IMR-90 (cell line): ENCODE results near the gene DENND1A. TPM values are rescaled to one million over a fixed set of nuclear protein-coding genes. Genes with fewer than 3 reads are reported as not detected.

ENCODE experiments used
- ATAC-seq: fragments of 200-7000 bp; cut with Tn5 transposase; 2 replicates; pipeline ENCODE4 v1.9.1; 2020; ENCODE audit warnings: low read depth, mild to moderate bottlenecking, moderate library complexity
- BruUV-seq: library from RNA; stranded (reverse); fragments of 400-500 nt; replicated peaks from 2 replicates; lab custom pipeline; 2021; lab: Mats Ljungman, UMichigan
- CTCF ChIA-PET: fragments of 300-600 bp; formaldehyde crosslinking; extraction: SDS; loops from one replicate; lab custom pipeline; 2021; ENCODE audit warnings: antibody characterized with exemption; lab: Yijun Ruan, JAX
- POLR2A ChIA-PET: fragments of 300-600 bp; sonication (Branson Sonifier 250); formaldehyde crosslinking; loops from one replicate; lab custom pipeline; 2022; ENCODE audit warnings: antibody characterized with exemption; ENCODE audit not compliant: unreplicated experiment; lab: Charles Lee
- DNase-seq: peaks from one replicate; pipeline ENCODE4 v3.0.0; 2013
- H2AFZ ChIP-seq: replicated peaks from 2 replicates; pipeline ENCODE3; 2013; ENCODE audit warnings: low read length, mild to moderate bottlenecking; ENCODE audit not compliant: poor library complexity
- H2AK5ac ChIP-seq: 2 replicates; pipeline ENCODE4 v1.6.1; 2013; ENCODE audit warnings: low read depth, low read length, inconsistent platforms
- H2AK9ac ChIP-seq: replicated peaks from 2 replicates; pipeline ENCODE3; 2013; ENCODE audit warnings: mild to moderate bottlenecking, low read depth, low read length, moderate library complexity; ENCODE audit not compliant: poor library complexity
- H2BK120ac ChIP-seq: 2 replicates; pipeline ENCODE4 v1.6.1; 2013; ENCODE audit warnings: low read depth, low read length, inconsistent platforms
- H2BK15ac ChIP-seq: 3 replicates; pipeline ENCODE4 v1.6.1; 2013; ENCODE audit warnings: low read depth, low read length, inconsistent platforms
- H2BK20ac ChIP-seq: 2 replicates; pipeline ENCODE4 v1.6.1; 2013; ENCODE audit warnings: low read depth, mild to moderate bottlenecking, inconsistent platforms, low read length, moderate library complexity
- H2BK5ac ChIP-seq: 2 replicates; pipeline ENCODE4 v1.6.1; 2013; ENCODE audit warnings: mild to moderate bottlenecking, low read depth, low read length, inconsistent platforms; ENCODE audit not compliant: poor library complexity, severe bottlenecking
- H3K14ac ChIP-seq: replicated peaks from 2 replicates; pipeline ENCODE4 v1.6.1; 2013; ENCODE audit warnings: low read depth, low read length, inconsistent platforms
- H3K18ac ChIP-seq: 2 replicates; pipeline ENCODE4 v1.6.1; 2013; ENCODE audit warnings: low read depth, low read length, control low read depth
- H3K23ac ChIP-seq: 2 replicates; pipeline ENCODE4 v1.6.1; 2013; ENCODE audit warnings: low read depth, low read length, inconsistent platforms
- H3K27ac ChIP-seq: 2 replicates; pipeline ENCODE4 v1.5.1; 2013; ENCODE audit warnings: mild to moderate bottlenecking, control low read depth, low read length; ENCODE audit not compliant: insufficient read depth
- H3K27me3 ChIP-seq: 2 replicates; pipeline ENCODE4 v1.6.1; 2013; ENCODE audit warnings: low read length; ENCODE audit not compliant: control insufficient read depth, insufficient read depth
- H3K36me3 ChIP-seq: 2 replicates; pipeline ENCODE4 v1.6.1; 2013; ENCODE audit warnings: low read length, mixed read lengths; ENCODE audit not compliant: control insufficient read depth, insufficient read depth
- H3K4ac ChIP-seq: 2 replicates; pipeline ENCODE4 v1.6.1; 2013; ENCODE audit warnings: low read depth, low read length, inconsistent platforms
- H3K4me1 ChIP-seq: 2 replicates; pipeline ENCODE4 v1.6.1; 2013; ENCODE audit warnings: low read length, mixed read lengths; ENCODE audit not compliant: control insufficient read depth, insufficient read depth
- H3K4me2 ChIP-seq: 2 replicates; pipeline ENCODE4 v1.6.1; 2013; ENCODE audit warnings: low read depth, mild to moderate bottlenecking, control low read depth, low read length, moderate library complexity
- H3K4me3 ChIP-seq: 2 replicates; pipeline ENCODE4 v1.5.1; 2013; ENCODE audit warnings: low read depth, mild to moderate bottlenecking, control low read depth, low read length, moderate library complexity; ENCODE audit not compliant: insufficient read depth
- H3K56ac ChIP-seq: 2 replicates; pipeline ENCODE4 v1.6.1; 2013; ENCODE audit warnings: low read length, inconsistent platforms; ENCODE audit not compliant: insufficient read depth; ENCODE audit errors: extremely low read depth
- H3K79me1 ChIP-seq, 2 experiments: 2 replicates each; pipeline ENCODE4 v1.6.1; 2013; ENCODE audit warnings: low read length in 2 of 2, inconsistent platforms in 1 of 2, low read depth in 1 of 2
- H3K9ac ChIP-seq: 2 replicates; pipeline ENCODE4 v1.6.1; 2013; ENCODE audit warnings: low read depth, low read length, control low read depth
- H3K9me1 ChIP-seq: 2 replicates; pipeline ENCODE4 v1.6.1; 2013; ENCODE audit warnings: low read length, inconsistent platforms; ENCODE audit not compliant: insufficient read depth
- H3K9me3 ChIP-seq: 2 replicates; pipeline ENCODE4 v1.6.1; 2013; ENCODE audit warnings: low read length; ENCODE audit not compliant: control insufficient read depth, insufficient read depth
- H4K20me1 ChIP-seq: 2 replicates; pipeline ENCODE4 v1.6.1; 2013; ENCODE audit warnings: low read length, inconsistent platforms; ENCODE audit not compliant: insufficient read depth
- H4K5ac ChIP-seq: 2 replicates; pipeline ENCODE4 v1.6.1; 2013; ENCODE audit warnings: mild to moderate bottlenecking, low read depth, low read length, control low read depth
- H4K8ac ChIP-seq, 2 experiments: 2 replicates each; pipeline ENCODE4 v1.6.1; 2013; ENCODE audit warnings: low read depth in 2 of 2, low read length in 2 of 2, control low read depth in 1 of 2, inconsistent platforms in 1 of 2
- H4K91ac ChIP-seq: 2 replicates; pipeline ENCODE4 v1.6.1; 2013; ENCODE audit warnings: low read depth, low read length, inconsistent platforms; ENCODE audit not compliant: insufficient read depth
- BHLHE40 ChIP-seq: fragments of 150-350 bp; IDR thresholded peaks from 2 replicates; pipeline ENCODE4 v1.6.1; 2016; ENCODE audit warnings: mild to moderate bottlenecking, low read depth, low read length
- CEBPB ChIP-seq: IDR thresholded peaks from 2 replicates; pipeline ENCODE4 v1.6.1; 2012; ENCODE audit warnings: low read depth, low read length, improper control_type of control experiment
- CHD1 ChIP-seq: IDR thresholded peaks from 2 replicates; pipeline ENCODE4 v1.6.1; 2012; ENCODE audit warnings: low read depth, low read length, improper control_type of control experiment
- FOS ChIP-seq: fragments of 150-350 bp; IDR thresholded peaks from 2 replicates; pipeline ENCODE4 v1.6.1; 2016; ENCODE audit warnings: low read depth, low read length
- MAFK ChIP-seq: IDR thresholded peaks from 2 replicates; pipeline ENCODE4 v1.6.1; 2012; ENCODE audit warnings: low read depth, low read length, improper control_type of control experiment
- MAZ ChIP-seq: IDR thresholded peaks from 2 replicates; pipeline ENCODE4 v1.6.1; 2012; ENCODE audit warnings: low read depth, mild to moderate bottlenecking, low read length, improper control_type of control experiment, moderate library complexity, borderline replicate concordance
- MXI1 ChIP-seq: IDR thresholded peaks from 2 replicates; pipeline ENCODE4 v1.6.1; 2012; ENCODE audit warnings: low read depth, mild to moderate bottlenecking, low read length, moderate library complexity, borderline replicate concordance
- RAD21 ChIP-seq: IDR thresholded peaks from 2 replicates; pipeline ENCODE4 v1.6.1; 2012; ENCODE audit warnings: low read length, improper control_type of control experiment
- RCOR1 ChIP-seq: IDR thresholded peaks from 2 replicates; pipeline ENCODE4 v1.6.1; 2012; ENCODE audit warnings: mild to moderate bottlenecking, low read length, improper control_type of control experiment; ENCODE audit not compliant: insufficient replicate concordance
- RFX5 ChIP-seq: IDR thresholded peaks from 2 replicates; pipeline ENCODE4 v1.8.0; 2012; ENCODE audit warnings: low read depth, mild to moderate bottlenecking, low read length, moderate library complexity
- SMC3 ChIP-seq: fragments of 150-350 bp; IDR thresholded peaks from 2 replicates; pipeline ENCODE4 v1.6.1; 2016; ENCODE audit warnings: low read depth, mild to moderate bottlenecking, antibody characterized with exemption, low read length, moderate library complexity
- WGBS, 2 experiments: methylation state at CpG; one replicate each; pipeline versions ENCODE4 v1.1.5 to v1.1.7; 2013; ENCODE audit warnings: missing lambda C conversion rate in 2 of 2; ENCODE audit not compliant: insufficient read length in 1 of 2; ENCODE audit errors: extremely low coverage in 2 of 2; 5-methylcytosine and 5-hydroxymethylcytosine counted together
- dilution Hi-C: fragments of 300-500 bp; cut with HindIII; formaldehyde crosslinking; loops from one replicate; pipeline ENCODE4 v1.14.3; 2018; ENCODE audit warnings: low sequenced_read_pairs; ENCODE audit not compliant: unreplicated experiment
- in situ Hi-C: fragments of 300-500 bp; cut with MboI; formaldehyde crosslinking; loops from 3 replicates; pipeline ENCODE4 v1.14.3; 2019; ENCODE audit warnings: low sequenced_read_pairs, inconsistent platforms, mixed read lengths
- intact Hi-C: fragments of 100-400 bp; cut with micrococcal nuclease; formaldehyde crosslinking; loops from 2 replicates; pipeline ENCODE4 v1.10.0; 2022
- polyA plus RNA-seq, 3 experiments: library from polyadenylated mRNA; depleted of rRNA; stranded (reverse); fragments of >200 nt; gene quantifications; 2 replicates each; pipeline ENCODE4 v1.2.3, GENCODE V29; 2012; ENCODE audit warnings: low replicate concordance in 1 of 3
- total RNA-seq: library from RNA; depleted of rRNA; stranded (reverse); fragments of >200 nt; gene quantifications from 2 replicates; pipeline ENCODE4 v1.2.3, GENCODE V29; 2012

The DENND1A gene
- total and polyA plus RNA-seq, 2 of the 4 experiments (the other 2 are of a cell fraction), result 21.4 to 27.6 TPM

- Histone ChIP-seq H3K27me3 (no peaks in the 10 kb centered on the region), H2AFZ (peak overlapping the region; percentile 88), H2AK5ac (0 out of 2 replicates have a peak overlapping the region, but pooled peaks have one; percentile 21), H2BK15ac (0 out of 3 replicates have a peak overlapping the region, but pooled peaks have one; percentile 29), H3K9me3 (no peaks in the 10 kb centered on the region), H3K27ac (no peak overlapping the region), H3K9ac (0 out of 2 replicates have a peak overlapping the region, but pooled peaks have one; percentile 11), H3K14ac (peak overlapping the region; percentile 34; the same call in 1 of the 2 replicates), H3K18ac (no peak overlapping the region), H3K4ac (no peak overlapping the region), H3K56ac (peak overlapping the region; percentile 47), H3K79me1 (peaks cover 25 to 45% of the 10 kb centered on the region in 2 experiments), H2BK5ac (no peak overlapping the region), H3K23ac (0 out of 2 replicates have a peak overlapping the region, but pooled peaks have one; percentile 50), H4K20me1 (peaks cover 29% of the 10 kb centered on the region; the same call in 1 of the 2 replicates), H3K36me3 (no peaks in the 10 kb centered on the region), H4K91ac (no peak overlapping the region), H4K8ac (peak overlapping the region in 1 of 2 experiments; percentile 42; a peak in 1 of 4 replicates), H3K4me3 (peak overlapping the region; percentile 46), H2BK20ac (no peak overlapping the region), H3K4me1 (peaks cover 9% of the 10 kb centered on the region), H3K9me1 (peaks cover 24% of the 10 kb centered on the region), H2BK120ac (no peak overlapping the region), H4K5ac (no peak overlapping the region), H3K4me2 (peak overlapping the region; percentile 75), H2AK9ac (peak overlapping the region; percentile 63)
- TF ChIP-seq MAFK (no peak), SMC3 (no peak), RCOR1 (no peak), FOS (no peak), BHLHE40 (no peak), MXI1 (no peak), MAZ (no peak), CHD1 (no peak), CEBPB (no peak), RFX5 (no peak), RAD21 (no peak)
- in situ Hi-C loops (no loop called here), dilution Hi-C loops (no loop called here), intact Hi-C loops (loop anchor here (5.0 to 10.0 kb wide), 2 partner anchors 251 to 384 kb away; no protein-coding TSS in a partner anchor)
- WGBS, 2 experiments, result no CpG with 5 or more reads among the region's 6 CpGs
- DNase-seq, result peak; percentile 41
- no TSS peak for BruUV-seq
- no peak for ATAC-seq
- ChIA-PET CTCF (no interaction called here), POLR2A (no interaction called here)
Observed at GRCh38 chr9:123928533-123929176, 1.3 kb downstream of the DENND1A start.
